ENCODE measurements around the gene MYL11.
"Not testable (repeated sequence)": the region's sequence is repeated elsewhere in the genome, so short reads cannot be mapped to it uniquely, and the experiment has no call there.

GRCh38 chr16:30341971-30342370 is 32.6 kb upstream of the MYL11 start:
- TF ChIP-seq CTCF (conservative IDR thresholded peaks at IDR 0.05); ZFX (IDR thresholded peaks at IDR 0.05): not testable (repeated sequence)

Measured in C4-2B (cell line).